Measurements from ENCODE around the gene PTPN14.
"Not testable (repeated sequence)": the region's sequence is repeated elsewhere in the genome, so short reads cannot be mapped to it uniquely, and the experiment has no call there.

Gene PTPN14

GRCh38 chr1:214422137-214422671 is 129.2 kb downstream of the PTPN14 start:
- DNase-seq = no peak

GRCh38 chr1:214420833-214421232 is 130.6 kb downstream of the PTPN14 start:
- DNase-seq = no peak

DNA sequence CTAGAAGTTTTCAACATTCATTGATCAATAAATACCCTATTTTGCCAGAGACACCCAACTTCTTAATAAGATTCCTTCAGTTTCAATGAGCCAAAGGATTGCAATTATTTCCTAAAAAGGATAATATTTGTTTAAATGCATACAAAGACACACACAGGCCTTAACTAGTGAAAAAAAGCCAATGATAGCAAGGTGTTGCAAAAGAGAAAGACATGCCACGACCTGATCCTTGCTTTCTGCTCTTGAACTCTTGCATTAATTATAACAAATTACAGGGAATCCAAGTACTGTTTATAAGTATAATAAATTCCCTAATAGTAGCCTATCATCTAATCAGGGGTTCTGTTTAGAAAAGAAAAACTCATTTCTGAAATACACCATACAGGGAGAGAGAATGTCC is 131.1 kb downstream of the PTPN14 start:
- no peak for DNase-seq

GRCh38 chr1:214419650-214420049 is 131.8 kb downstream of the PTPN14 start:
- no peak for DNase-seq

DNA sequence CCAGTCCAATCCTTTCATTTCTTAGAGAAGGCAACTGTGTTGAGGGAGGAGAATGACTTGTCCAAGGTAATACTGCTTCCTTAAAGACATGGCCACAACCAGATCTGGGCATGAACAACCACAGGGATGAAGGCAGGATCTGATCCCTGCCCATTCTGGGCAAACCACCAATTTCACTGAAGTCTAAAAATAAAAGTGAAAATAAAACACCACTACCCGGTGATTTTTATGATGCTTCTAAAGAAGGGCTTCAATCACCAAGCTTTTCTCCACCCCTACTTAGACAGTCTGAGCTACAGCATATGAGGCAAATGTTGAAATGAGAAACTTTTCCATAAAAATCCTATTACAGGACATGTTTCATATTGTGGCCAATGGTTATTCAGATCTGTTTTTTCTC is 133.0 kb downstream of the PTPN14 start:
- no peak for DNase-seq

DNA sequence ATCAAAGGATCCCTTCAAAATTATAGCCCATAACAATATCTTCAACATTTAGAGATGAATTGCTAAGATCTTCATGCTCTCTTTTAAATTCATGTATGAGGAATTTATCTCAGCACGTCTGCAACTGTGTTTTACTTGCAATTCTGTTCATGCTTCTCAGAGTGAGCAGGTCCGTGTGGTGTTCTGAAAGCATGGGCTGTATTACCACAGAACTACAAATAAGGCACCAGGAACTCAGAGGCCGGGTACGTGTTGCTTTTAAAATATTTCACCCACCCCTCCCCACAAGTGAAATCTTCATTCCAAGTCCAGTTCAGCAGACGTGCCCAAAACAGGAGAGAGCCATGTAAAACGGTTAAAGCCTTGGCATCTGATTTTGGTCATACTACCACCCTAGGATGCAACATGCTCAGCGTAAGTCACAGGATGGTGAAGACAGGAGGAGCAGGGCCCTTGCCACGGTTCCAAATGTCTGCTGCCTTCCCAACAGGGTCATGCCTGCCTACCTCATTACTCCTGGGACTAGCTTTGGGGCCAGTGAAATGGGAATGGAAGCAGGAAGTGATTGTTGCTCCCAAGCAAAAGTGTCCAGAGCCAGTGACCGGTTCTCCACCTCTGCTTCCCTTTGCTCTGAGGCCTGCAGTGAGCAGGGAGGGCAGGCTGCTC is 133.7 kb downstream of the PTPN14 start:
- no peak for DNase-seq

GRCh38 chr1:214416858-214417257 is 134.5 kb downstream of the PTPN14 start:
- DNase-seq = no peak

GRCh38 chr1:214416417-214416816 is 135.0 kb downstream of the PTPN14 start:
- DNase-seq = no peak

- no peak for DNase-seq
Observed at GRCh38 chr1:214415131-214415530, 136.3 kb downstream of the PTPN14 start.

DNA sequence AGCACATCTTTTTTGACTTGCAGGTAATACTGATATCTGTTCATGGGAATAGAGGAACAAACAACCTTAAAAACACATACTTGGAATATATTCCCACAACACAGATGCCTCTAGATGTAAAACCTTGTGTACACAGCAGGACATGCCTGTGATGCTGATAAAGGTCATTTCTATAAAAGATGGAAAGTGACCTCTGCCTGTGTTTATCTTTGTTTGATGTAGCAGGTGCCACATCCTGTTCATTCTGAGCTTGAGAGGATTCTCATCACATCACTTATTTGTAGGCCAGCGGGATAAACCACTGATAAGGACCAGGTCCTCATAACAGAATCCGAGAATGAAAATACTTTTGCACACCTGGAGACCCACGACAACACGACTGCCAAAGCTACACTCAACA is 136.7 kb downstream of the PTPN14 start:
- no peak for DNase-seq

- no peak for DNase-seq
Observed at GRCh38 chr1:214413315-214413714, 138.1 kb downstream of the PTPN14 start.

DNA sequence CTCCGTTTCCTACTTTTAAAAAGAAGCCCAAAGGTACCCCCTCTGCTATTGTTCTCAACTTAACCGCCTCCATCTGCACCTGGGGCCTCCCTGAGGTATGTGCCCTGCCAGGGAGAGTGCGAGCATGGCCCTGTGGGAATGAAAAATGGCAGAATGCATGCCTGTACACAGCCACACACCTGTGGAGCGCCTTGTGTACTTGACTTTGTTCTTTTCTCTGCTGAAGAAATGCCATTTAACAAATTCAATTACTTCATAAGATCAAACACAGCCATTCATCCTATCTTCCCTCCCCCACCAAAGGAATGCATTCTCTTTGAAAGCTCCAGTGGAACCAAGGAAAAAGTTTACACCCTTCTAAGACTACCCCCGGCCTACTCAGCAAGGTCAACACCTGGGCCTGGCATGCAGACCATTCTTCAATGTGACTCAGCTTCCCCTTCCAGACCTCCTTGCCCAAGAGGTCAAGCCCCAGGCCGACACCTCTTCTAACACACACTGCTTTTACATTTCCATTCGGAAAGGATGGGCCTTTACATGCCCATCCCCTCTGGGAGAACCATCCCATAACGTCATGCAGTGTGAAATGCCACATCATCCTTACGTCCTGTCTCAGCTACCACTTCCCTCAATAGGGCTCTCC is 146.7 kb downstream of the PTPN14 start:
- DNase-seq = no peak

DNA sequence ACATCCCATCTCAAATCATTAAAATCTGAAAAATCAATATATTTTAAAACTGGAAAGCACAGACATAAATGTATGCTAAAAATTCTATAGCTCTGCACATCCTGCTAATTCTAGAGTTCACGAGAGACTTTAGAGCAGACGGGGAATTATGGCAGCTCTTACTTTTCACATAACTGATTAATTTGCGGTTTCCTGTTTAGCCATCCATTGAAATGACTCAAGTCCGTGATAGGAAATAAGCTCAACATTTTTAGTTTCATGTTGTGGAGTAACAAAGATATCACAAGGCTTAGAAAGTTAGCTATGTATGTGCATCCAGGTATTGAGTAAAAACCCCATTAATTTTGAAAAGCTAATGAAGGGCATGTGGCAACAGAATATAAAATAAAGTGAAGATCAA is 147.2 kb downstream of the PTPN14 start:
- no peak for DNase-seq

- DNase-seq = no peak
Observed at GRCh38 chr1:214403431-214403830, 148.0 kb downstream of the PTPN14 start.

DNA sequence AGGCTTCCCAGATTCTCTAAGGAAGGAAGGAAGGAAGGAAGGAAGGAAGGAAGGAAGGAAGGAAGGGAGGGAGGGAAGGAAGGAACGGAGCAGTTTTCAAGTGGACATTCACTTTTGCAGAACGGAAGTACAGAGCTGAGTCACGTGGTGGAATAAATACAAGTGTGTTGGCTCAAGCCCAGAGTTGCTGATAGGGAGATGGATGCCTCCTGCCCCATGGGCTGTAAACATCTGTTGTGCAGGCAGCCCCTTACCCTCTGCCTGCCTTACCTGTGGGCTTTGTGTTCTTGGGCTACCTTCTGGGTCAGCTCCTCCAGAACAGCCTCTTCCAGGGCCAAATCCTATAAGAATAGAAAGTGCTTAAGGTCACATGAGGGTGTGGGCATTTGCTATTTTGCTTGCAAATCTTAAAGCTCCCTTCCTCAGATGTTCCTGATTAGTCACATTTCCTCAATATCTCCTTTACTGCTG is 148.8 kb downstream of the PTPN14 start:
- no peak for DNase-seq

DNA sequence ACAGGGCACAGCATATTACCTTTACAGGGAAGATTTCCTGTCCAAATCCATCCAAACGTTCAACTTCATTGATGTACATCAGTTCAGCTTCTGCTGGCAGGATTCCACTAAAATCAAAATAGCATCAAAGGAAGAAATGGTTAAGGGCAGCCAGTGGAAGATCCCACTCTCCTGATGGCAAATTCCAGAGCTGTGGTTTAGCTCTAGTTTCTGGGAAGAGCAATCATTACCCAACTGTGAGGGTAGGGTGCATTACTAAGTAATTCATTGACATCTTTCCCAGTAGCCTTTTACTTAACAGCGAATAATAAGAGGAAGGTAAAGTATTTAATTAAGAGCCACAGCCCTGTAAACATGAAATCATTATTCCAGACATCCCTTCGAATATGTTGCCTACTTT is 149.7 kb downstream of the PTPN14 start:
- DNase-seq = no peak

GRCh38 chr1:214400131-214400530 is 151.3 kb downstream of the PTPN14 start:
- no peak for DNase-seq

DNA sequence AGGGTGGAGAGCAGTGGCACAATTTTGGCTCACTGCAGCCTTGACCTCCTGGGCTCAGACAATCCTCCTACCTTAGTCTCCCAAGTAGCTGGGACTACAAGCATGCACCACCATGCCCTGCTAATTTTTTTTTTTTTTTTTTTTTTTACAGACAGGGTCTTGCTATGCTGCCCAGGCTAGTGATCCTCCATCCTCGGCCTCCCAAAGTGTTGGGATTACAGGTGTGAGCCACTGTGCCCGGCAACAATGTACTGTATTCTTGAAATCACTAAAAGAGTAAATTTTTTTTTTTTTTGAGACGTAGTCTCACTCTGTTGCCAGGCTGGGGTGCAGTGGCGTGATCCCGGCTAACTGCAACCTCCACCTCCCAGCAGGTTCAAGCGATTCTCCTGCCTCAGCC is 152.9 kb downstream of the PTPN14 start:
- DNase-seq = no peak

- DNase-seq = no peak
Observed at GRCh38 chr1:214397497-214397896, 153.9 kb downstream of the PTPN14 start.

GRCh38 chr1:214396330-214396729 is 155.1 kb downstream of the PTPN14 start:
- no peak for DNase-seq

DNA sequence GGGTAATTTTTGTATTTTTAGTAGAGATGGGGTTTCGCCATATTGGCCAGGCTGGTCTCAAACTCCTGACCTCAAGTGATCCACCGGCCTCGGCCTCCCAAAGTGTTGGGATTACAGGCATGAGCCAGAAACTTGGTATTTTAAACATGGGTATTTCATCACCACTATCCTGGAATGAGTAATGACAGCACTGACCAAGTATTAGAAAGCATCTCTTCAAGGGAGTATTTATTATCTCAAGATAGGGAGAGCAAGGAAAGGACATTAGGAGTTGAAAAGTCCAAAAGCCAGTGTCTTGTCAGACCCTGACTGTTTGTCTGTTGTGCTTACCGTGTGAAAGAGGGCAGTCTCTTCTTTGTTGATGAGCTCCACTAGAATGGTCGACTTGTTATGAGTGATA is 156.8 kb downstream of the PTPN14 start:
- DNase-seq = not testable (repeated sequence)

DNA sequence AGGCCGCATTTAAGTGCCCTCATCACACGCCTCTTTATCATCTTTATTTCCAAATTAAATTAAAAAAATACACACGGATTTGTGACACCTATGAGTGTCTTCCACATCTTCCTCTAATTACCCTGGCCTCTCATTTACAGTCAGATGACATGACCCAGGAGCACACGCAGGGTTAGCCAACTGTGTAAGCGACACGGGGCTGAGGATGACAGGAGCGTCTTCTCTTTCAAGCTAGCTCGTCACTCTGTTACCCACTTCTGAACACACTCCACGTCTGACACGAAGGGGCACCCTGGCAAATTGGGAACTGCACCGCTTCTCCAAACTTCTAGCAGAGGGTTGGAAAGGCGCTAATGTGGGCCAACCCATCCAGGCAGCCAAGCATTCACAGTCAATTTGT is 158.3 kb downstream of the PTPN14 start:
- no peak for DNase-seq

- no peak for DNase-seq
Observed at GRCh38 chr1:214391873-214392645, 159.3 kb downstream of the PTPN14 start.

GRCh38 chr1:214389734-214390133 is 161.7 kb downstream of the PTPN14 start:
- no peak for DNase-seq
